H9 (cell line): Measurements from ENCODE around the gene SCFD2. TPM values are rescaled to one million over a fixed set of nuclear protein-coding genes. Genes with fewer than 3 reads are reported as not detected.
A peak's percentile ranks its signal among the peaks of the same experiment; 100 is the strongest.

Experiments
- DNase-seq: peaks from one replicate; pipeline ENCODE4 v3.0.0-alpha.2; 2017
- H2AFZ ChIP-seq: one replicate; pipeline ENCODE4 v1.6.1; 2013; ENCODE audit warnings: mild to moderate bottlenecking, low read length, control low read depth, moderate library complexity
- H2AK5ac ChIP-seq: 2 replicates; pipeline ENCODE4 v1.6.1; 2013; ENCODE audit warnings: low read length, control low read depth, mixed read lengths; ENCODE audit not compliant: insufficient read length
- H2BK120ac ChIP-seq: one replicate; pipeline ENCODE4 v1.6.1; 2013; ENCODE audit warnings: low read depth, mild to moderate bottlenecking, low read length, control low read depth, inconsistent platforms; ENCODE audit not compliant: poor library complexity, severe bottlenecking
- H2BK12ac ChIP-seq: 2 replicates; pipeline ENCODE4 v1.6.1; 2013; ENCODE audit warnings: low read length, control low read depth, mixed read lengths, low read depth; ENCODE audit not compliant: insufficient read length
- H2BK15ac ChIP-seq: 2 replicates; pipeline ENCODE4 v1.6.1; 2013; ENCODE audit warnings: low read depth, low read length, control low read depth
- H2BK20ac ChIP-seq: one replicate; pipeline ENCODE4 v1.6.1; 2013; ENCODE audit warnings: low read depth, mild to moderate bottlenecking, low read length, control low read depth, inconsistent platforms; ENCODE audit not compliant: poor library complexity, severe bottlenecking
- H2BK5ac ChIP-seq: 2 replicates; pipeline ENCODE4 v1.6.1; 2013; ENCODE audit warnings: low read length, control low read depth, mixed read lengths; ENCODE audit not compliant: insufficient read length
- H3K14ac ChIP-seq: 2 replicates; pipeline ENCODE4 v1.6.1; 2013; ENCODE audit warnings: low read length, control low read depth; ENCODE audit not compliant: insufficient read depth
- H3K18ac ChIP-seq: 2 replicates; pipeline ENCODE4 v1.6.1; 2013; ENCODE audit warnings: low read depth, mild to moderate bottlenecking, mixed read lengths, low read length, control low read depth; ENCODE audit not compliant: insufficient read length
- H3K23ac ChIP-seq: 2 replicates; pipeline ENCODE4 v1.6.1; 2013; ENCODE audit warnings: low read length, control low read depth, mixed read lengths, low read depth; ENCODE audit not compliant: insufficient read length
- H3K23me2 ChIP-seq: 2 replicates; pipeline ENCODE4 v1.6.1; 2013; ENCODE audit warnings: low read depth, mild to moderate bottlenecking, mixed read lengths, low read length, control low read depth; ENCODE audit not compliant: insufficient read length, poor library complexity, severe bottlenecking
- H3K27ac ChIP-seq: 2 replicates; pipeline ENCODE4 v1.5.1; 2013; ENCODE audit warnings: low read length, control low read depth, mixed read lengths, low read depth; ENCODE audit not compliant: insufficient read length
- H3K27me3 ChIP-seq: 2 replicates; pipeline ENCODE4 v1.6.1; 2013; ENCODE audit warnings: low read length, control low read depth, inconsistent platforms; ENCODE audit not compliant: insufficient read depth
- H3K4ac ChIP-seq: 2 replicates; pipeline ENCODE4 v1.6.1; 2013; ENCODE audit warnings: low read depth, mild to moderate bottlenecking, control low read depth, inconsistent platforms, low read length, moderate library complexity
- H3K4me1 ChIP-seq: 2 replicates; pipeline ENCODE4 v1.6.1; 2013; ENCODE audit warnings: low read length, control low read depth, inconsistent platforms; ENCODE audit not compliant: insufficient read depth
- H3K4me2 ChIP-seq: 2 replicates; pipeline ENCODE4 v1.6.1; 2013; ENCODE audit warnings: low read length, control low read depth, mixed read lengths; ENCODE audit not compliant: insufficient read length, insufficient read depth
- H3K56ac ChIP-seq: 2 replicates; pipeline ENCODE4 v1.6.1; 2013; ENCODE audit warnings: low read depth, mild to moderate bottlenecking, mixed read lengths, low read length, control low read depth; ENCODE audit not compliant: insufficient read length
- H3K79me1 ChIP-seq: 2 replicates; pipeline ENCODE4 v1.6.1; 2013; ENCODE audit warnings: low read depth, mild to moderate bottlenecking, moderate library complexity, low read length, control low read depth, inconsistent platforms; ENCODE audit not compliant: insufficient read depth, poor library complexity, severe bottlenecking
- H3K79me2 ChIP-seq: 2 replicates; pipeline ENCODE4 v1.6.1; 2013; ENCODE audit warnings: low read length, control low read depth, inconsistent platforms; ENCODE audit not compliant: insufficient read depth
- H3K9ac ChIP-seq: 2 replicates; pipeline ENCODE4 v1.6.1; 2013; ENCODE audit warnings: low read length, control low read depth, mixed read lengths; ENCODE audit not compliant: insufficient read length; ENCODE audit errors: extremely low read depth
- H3K9me3 ChIP-seq: one replicate; pipeline ENCODE4 v1.6.1; 2013; ENCODE audit warnings: low read depth, low read length, inconsistent platforms; ENCODE audit not compliant: control insufficient read depth
- H3T11ph ChIP-seq: one replicate; pipeline ENCODE4 v1.6.1; 2013; ENCODE audit warnings: mild to moderate bottlenecking, low read length, control low read depth, inconsistent platforms
- H4K20me1 ChIP-seq: one replicate; pipeline ENCODE4 v1.6.1; 2013; ENCODE audit not compliant: control insufficient read depth, insufficient read length, insufficient read depth
- H4K5ac ChIP-seq: 2 replicates; pipeline ENCODE4 v1.6.1; 2013; ENCODE audit warnings: low read depth, mild to moderate bottlenecking, mixed read lengths, low read length, control low read depth; ENCODE audit not compliant: insufficient read length
- H4K8ac ChIP-seq: replicated peaks from 2 replicates; pipeline ENCODE4 v1.6.1; 2013; ENCODE audit warnings: low read length, control low read depth, mixed read lengths, low read depth; ENCODE audit not compliant: insufficient read length
- H4K91ac ChIP-seq: 2 replicates; pipeline ENCODE4 v1.6.1; 2013; ENCODE audit warnings: low read depth, mild to moderate bottlenecking, moderate library complexity, mixed read lengths, low read length, control low read depth; ENCODE audit not compliant: insufficient read length
- H3K27ac Mint-ChIP-seq, 3 experiments: 2 replicates in 2 of 3; 3 replicates in 1 of 3; pipeline ENCODE4 v1.8.0; 2020 to 2021; ENCODE audit warnings: mixed read lengths in 3 of 3, mild to moderate bottlenecking in 1 of 3, moderate library complexity in 1 of 3
- H3K27me3 Mint-ChIP-seq: 2 replicates; pipeline ENCODE4 v1.8.0; 2021; ENCODE audit warnings: low read depth, mild to moderate bottlenecking, moderate library complexity, mixed read lengths
- H3K36me3 Mint-ChIP-seq, 3 experiments: 2 replicates in 2 of 3; 3 replicates in 1 of 3; pipeline ENCODE4 v1.8.0; 2020 to 2021; ENCODE audit warnings: low read depth in 3 of 3, mixed read lengths in 3 of 3; ENCODE audit not compliant: insufficient read depth in 1 of 3
- H3K4me1 Mint-ChIP-seq, 2 experiments: 2 replicates each; pipeline ENCODE4 v1.8.0; 2020; ENCODE audit warnings: mixed read lengths in 2 of 2
- H3K4me3 Mint-ChIP-seq, 2 experiments: 2 replicates in 1 of 2; 3 replicates in 1 of 2; pipeline ENCODE4 v1.8.0; 2020 to 2021; ENCODE audit warnings: mild to moderate bottlenecking in 2 of 2, mixed read lengths in 2 of 2, moderate library complexity in 1 of 2
- H3K9me3 Mint-ChIP-seq, 2 experiments: 2 replicates in 1 of 2; 3 replicates in 1 of 2; pipeline ENCODE4 v1.8.0; 2020; ENCODE audit warnings: mild to moderate bottlenecking in 2 of 2, mixed read lengths in 2 of 2, moderate library complexity in 1 of 2
- CTCF ChIP-seq: fragments of 200-600 bp; sonication (generic); conservative IDR thresholded peaks from 3 replicates; pipeline ENCODE4 v1.8.0; 2021; ENCODE audit warnings: antibody characterized with exemption, mild to moderate bottlenecking
- WGBS: extraction: QIAGEN DNeasy Blood & Tissue Kit; methylation state at CpG from one replicate; pipeline ENCODE4 v1.1.7; 2013; ENCODE audit warnings: missing lambda C conversion rate, low lambda C conversion rate, mixed read lengths; ENCODE audit not compliant: insufficient read length; ENCODE audit errors: extremely low coverage; 5-methylcytosine and 5-hydroxymethylcytosine counted together
- total RNA-seq: library from RNA; stranded (reverse); gene quantifications from 2 replicates; pipeline ENCODE4 v1.2.1, GENCODE V29; 2021

Gene SCFD2
- total RNA-seq, 1 experiment from 2014 or later = 10.1 TPM

GRCh38 chr4:52947401-52948056, 418.3 kb downstream of the SCFD2 start:
- no peaks in the 10 kb centered on the region for H3K23me2 ChIP-seq
- H3K79me1 ChIP-seq = no peaks in the 10 kb centered on the region
- no peaks in the 10 kb centered on the region for H3K9me3 ChIP-seq
- H3K27ac ChIP-seq = no peak overlapping the region
- H3K4ac ChIP-seq = no peak overlapping the region
- peaks cover 5% of the 10 kb centered on the region; the same call in 1 of the 2 replicates for H3K4me1 ChIP-seq
- no peak overlapping the region for H4K5ac ChIP-seq
- H4K91ac ChIP-seq = no peak overlapping the region
- H2BK12ac ChIP-seq = no peak overlapping the region
- H2BK20ac ChIP-seq = no peak overlapping the region
- DNase-seq = no peak
- Mint-ChIP-seq H3K36me3 (no peaks in the 10 kb centered on the region), H3K4me1 (peaks cover 30 to 35% of the 10 kb centered on the region in 2 experiments), H3K9me3 (no peaks in the 10 kb centered on the region), H3K4me3 (no peak overlapping the region), H3K27ac (no peak overlapping the region), H3K27me3 (no peaks in the 10 kb centered on the region)
- no peaks in the 10 kb centered on the region for H3K79me2 ChIP-seq
- no peak overlapping the region for H3T11ph ChIP-seq
- no peak for TF ChIP-seq CTCF
- peak overlapping the region; percentile 17 for H2AFZ ChIP-seq
- H3K14ac ChIP-seq = no peak overlapping the region
- H3K4me2 ChIP-seq = no peak overlapping the region
- no peak overlapping the region for H2BK120ac ChIP-seq
- no peak overlapping the region for H2BK5ac ChIP-seq
- H2AK5ac ChIP-seq = no peak overlapping the region
- H3K9ac ChIP-seq = no peak overlapping the region
- no peak overlapping the region for H2BK15ac ChIP-seq
- H3K23ac ChIP-seq = no peak overlapping the region
- H3K27me3 ChIP-seq = no peaks in the 10 kb centered on the region
- no peak overlapping the region for H4K8ac ChIP-seq
- no peak overlapping the region for H3K18ac ChIP-seq
- H3K56ac ChIP-seq = no peak overlapping the region
- no CpG with 5 or more reads among the region's 4 CpGs for WGBS
- H4K20me1 ChIP-seq = no peaks in the 10 kb centered on the region
